ENCODE results near the gene MYO3A. TPM values are rescaled to one million over a fixed set of nuclear protein-coding genes. Genes with fewer than 3 reads are reported as not detected.

The MYO3A gene
- total and polyA plus RNA-seq, 2 of the 4 experiments (the other 2 are of a cell fraction), result not detected

- Histone ChIP-seq H2AK9ac (replicated peaks; ENCODE audit: low read depth, low read length, poor library complexity) (no peak overlapping the region), H3K4me3 (ENCODE audit: insufficient read depth, low read depth, low read length) (no peak overlapping the region), H2BK5ac (ENCODE audit: low read depth, low read length, poor library complexity, severe bottlenecking) (no peak overlapping the region), H4K91ac (ENCODE audit: insufficient read depth, low read depth, low read length) (no peak overlapping the region), H3K79me1 (ENCODE audit: low read depth in 1 of 2, low read length in 2 of 2) (no peaks in the 10 kb centered on the region), H3K4ac (ENCODE audit: low read depth, low read length) (no peak overlapping the region), H2BK20ac (ENCODE audit: low read depth, low read length) (no peak overlapping the region), H4K8ac (ENCODE audit: low read depth in 2 of 2, low read length in 2 of 2) (no peak overlapping the region), H2BK120ac (ENCODE audit: low read depth, low read length) (no peak overlapping the region), H4K20me1 (ENCODE audit: insufficient read depth, low read length) (no peaks in the 10 kb centered on the region), H2BK15ac (ENCODE audit: low read depth, low read length) (no peak overlapping the region), H3K36me3 (ENCODE audit: control insufficient read depth, insufficient read depth, low read length) (no peaks in the 10 kb centered on the region), H3K23ac (ENCODE audit: low read depth, low read length) (no peak overlapping the region), H2AFZ (replicated peaks; ENCODE audit: low read length, poor library complexity) (no peak overlapping the region), H3K9me1 (ENCODE audit: insufficient read depth, low read length) (no peaks in the 10 kb centered on the region), H3K14ac (replicated peaks; ENCODE audit: low read depth, low read length) (no peak overlapping the region), H4K5ac (ENCODE audit: low read depth, low read length) (no peak overlapping the region), H3K27ac (ENCODE audit: insufficient read depth, low read length) (no peak overlapping the region), H3K18ac (ENCODE audit: low read depth, low read length) (no peak overlapping the region), H3K56ac (ENCODE audit: extremely low read depth, insufficient read depth, low read length) (no peak overlapping the region), H3K9ac (ENCODE audit: low read depth, low read length) (no peak overlapping the region), H3K4me2 (ENCODE audit: low read depth, low read length) (no peak overlapping the region), H3K4me1 (ENCODE audit: control insufficient read depth, insufficient read depth, low read length) (no peaks in the 10 kb centered on the region), H2AK5ac (ENCODE audit: low read depth, low read length) (no peak overlapping the region), H3K9me3 (ENCODE audit: control insufficient read depth, insufficient read depth, low read length) (peaks cover 15% of the 10 kb centered on the region), H3K27me3 (ENCODE audit: control insufficient read depth, insufficient read depth, low read length) (no peaks in the 10 kb centered on the region)
- no peak for DNase-seq
- intact Hi-C loops (cut with micrococcal nuclease), result no loop called here
- in situ Hi-C loops (cut with MboI; ENCODE audit: low sequenced_read_pairs), result no loop called here
- POLR2A ChIA-PET (ENCODE audit: unreplicated experiment), result no interaction called here
- no CpG with 5 or more reads among the region's 3 CpGs for WGBS, 2 experiments (ENCODE audit: extremely low coverage in 2 of 2, insufficient read length in 1 of 2)
- ATAC-seq (ENCODE audit: low read depth), result no peak
- BruUV-seq (replicated peaks), result no TSS peak
- no peak for TF ChIP-seq NFE2L2 (IDR thresholded peaks at IDR 0.05; ENCODE audit: low read depth, low read length)
- no peak for TF ChIP-seq SMC3 (IDR thresholded peaks at IDR 0.05; ENCODE audit: low read depth, low read length)
- TF ChIP-seq ELK1 (IDR thresholded peaks at IDR 0.05; ENCODE audit: borderline replicate concordance, low read depth, low read length), result no peak
- TF ChIP-seq CTCF (conservative IDR thresholded peaks at IDR 0.05; ENCODE audit: low read depth, low read length), result no peak
- no peak for TF ChIP-seq RCOR1 (IDR thresholded peaks at IDR 0.05; ENCODE audit: insufficient replicate concordance, low read length)
- TF ChIP-seq MAZ (IDR thresholded peaks at IDR 0.05; ENCODE audit: borderline replicate concordance, low read depth, low read length), result no peak
- no peak for TF ChIP-seq MXI1 (IDR thresholded peaks at IDR 0.05; ENCODE audit: borderline replicate concordance, low read depth, low read length)
- TF ChIP-seq USF2 (IDR thresholded peaks at IDR 0.05; ENCODE audit: low read depth, low read length), result no peak
- no peak for TF ChIP-seq BHLHE40 (IDR thresholded peaks at IDR 0.05; ENCODE audit: low read depth, low read length)
- TF ChIP-seq MAFK (IDR thresholded peaks at IDR 0.05; ENCODE audit: low read depth, low read length), result no peak
- TF ChIP-seq RFX5 (IDR thresholded peaks at IDR 0.05; ENCODE audit: low read depth, low read length), result no peak
- TF ChIP-seq FOS (IDR thresholded peaks at IDR 0.05; ENCODE audit: low read depth, low read length), result no peak
- no peak for TF ChIP-seq RAD21 (IDR thresholded peaks at IDR 0.05; ENCODE audit: low read length)
- TF ChIP-seq CHD1 (IDR thresholded peaks at IDR 0.05; ENCODE audit: low read depth, low read length), result no peak
- dilution Hi-C loops (cut with HindIII; ENCODE audit: low sequenced_read_pairs, unreplicated experiment), result no loop called here
- CTCF ChIA-PET, result no interaction called here
Observed at GRCh38 chr10:26044141-26044749, 110.2 kb downstream of the MYO3A start.
